Measurements from ENCODE around the gene KCNA2. TPM values are rescaled to one million over a fixed set of nuclear protein-coding genes. Genes with fewer than 3 reads are reported as not detected.

The KCNA2 gene
- total and polyA plus RNA-seq, 2 of the 4 experiments (the other 2 are of a cell fraction) = not detected

DNA sequence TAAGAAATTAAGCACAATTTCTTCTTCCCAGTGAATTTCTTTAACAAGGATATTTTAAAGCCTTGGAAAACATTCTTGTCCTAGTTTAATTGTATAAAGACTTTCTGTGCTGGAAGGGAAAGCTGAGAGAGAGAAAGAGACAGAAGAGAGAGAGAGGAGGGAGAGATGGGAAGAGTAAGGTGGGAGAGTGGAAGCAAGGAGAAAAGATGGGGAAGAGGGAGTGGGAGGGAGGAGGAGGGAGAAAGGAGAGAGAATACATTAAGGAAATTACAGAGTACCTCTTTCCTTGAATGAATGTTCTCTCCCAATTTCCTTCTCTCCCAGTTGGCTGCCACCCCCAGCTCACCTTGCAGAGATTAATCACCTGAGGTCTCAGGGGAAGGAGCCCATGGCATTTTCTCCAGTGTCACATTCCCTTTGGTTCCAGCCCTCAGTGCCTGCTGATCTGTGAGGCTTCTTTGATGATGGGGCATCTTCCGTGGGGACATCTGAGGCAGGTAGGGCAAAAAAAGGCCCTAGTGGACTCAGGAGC lies 54.8 kb downstream of the KCNA2 start:
- ChIA-PET POLR2A (ENCODE audit: unreplicated experiment) (no interaction called here), CTCF (no interaction called here)
- DNase-seq = no peak
- no peak overlapping the region for H2BK120ac ChIP-seq (ENCODE audit: low read depth, low read length)
- no peak overlapping the region for H3K14ac ChIP-seq (replicated peaks; ENCODE audit: low read depth, low read length)
- H4K5ac ChIP-seq (ENCODE audit: low read depth, low read length) = no peak overlapping the region
- no TSS peak for BruUV-seq (replicated peaks)
- no peaks in the 10 kb centered on the region for H3K4me1 ChIP-seq (ENCODE audit: control insufficient read depth, insufficient read depth, low read length)
- no peaks in the 10 kb centered on the region for H4K20me1 ChIP-seq (ENCODE audit: insufficient read depth, low read length)
- in situ Hi-C loops (cut with MboI; ENCODE audit: low sequenced_read_pairs) (no loop called here), intact Hi-C loops (cut with micrococcal nuclease) (no loop called here), dilution Hi-C loops (cut with HindIII; ENCODE audit: low sequenced_read_pairs, unreplicated experiment) (no loop called here)
- H2BK5ac ChIP-seq (ENCODE audit: low read depth, low read length, poor library complexity, severe bottlenecking) = no peak overlapping the region
- no peak overlapping the region for H2AK9ac ChIP-seq (replicated peaks; ENCODE audit: low read depth, low read length, poor library complexity)
- no peak overlapping the region for H3K4me3 ChIP-seq (ENCODE audit: insufficient read depth, low read depth, low read length)
- H4K91ac ChIP-seq (ENCODE audit: insufficient read depth, low read depth, low read length) = no peak overlapping the region
- no peak overlapping the region for H3K27ac ChIP-seq (ENCODE audit: insufficient read depth, low read length)
- H3K4ac ChIP-seq (ENCODE audit: low read depth, low read length) = no peak overlapping the region
- no peak for ATAC-seq (ENCODE audit: low read depth)
- no peak overlapping the region for H3K23ac ChIP-seq (ENCODE audit: low read depth, low read length)
- H3K36me3 ChIP-seq (ENCODE audit: control insufficient read depth, insufficient read depth, low read length) = no peaks in the 10 kb centered on the region
- H3K9ac ChIP-seq (ENCODE audit: low read depth, low read length) = no peak overlapping the region
- no peak overlapping the region for H2AK5ac ChIP-seq (ENCODE audit: low read depth, low read length)
- H3K56ac ChIP-seq (ENCODE audit: extremely low read depth, insufficient read depth, low read length) = no peak overlapping the region
- TF ChIP-seq RCOR1 (IDR thresholded peaks at IDR 0.05; ENCODE audit: insufficient replicate concordance, low read length) (no peak), RAD21 (IDR thresholded peaks at IDR 0.05; ENCODE audit: low read length) (no peak), MAZ (IDR thresholded peaks at IDR 0.05; ENCODE audit: borderline replicate concordance, low read depth, low read length) (no peak), MAFK (IDR thresholded peaks at IDR 0.05; ENCODE audit: low read depth, low read length) (no peak), CEBPB (IDR thresholded peaks at IDR 0.05; ENCODE audit: low read depth, low read length) (no peak), BHLHE40 (IDR thresholded peaks at IDR 0.05; ENCODE audit: low read depth, low read length) (no peak), POLR2A (IDR thresholded peaks at IDR 0.05; ENCODE audit: low read depth, low read length) (no peak), NFE2L2 (IDR thresholded peaks at IDR 0.05; ENCODE audit: low read depth, low read length) (no peak), FOS (IDR thresholded peaks at IDR 0.05; ENCODE audit: low read depth, low read length) (no peak), CHD1 (IDR thresholded peaks at IDR 0.05; ENCODE audit: low read depth, low read length) (no peak), MXI1 (IDR thresholded peaks at IDR 0.05; ENCODE audit: borderline replicate concordance, low read depth, low read length) (no peak)
- TF ChIP-seq, protein P1, sequence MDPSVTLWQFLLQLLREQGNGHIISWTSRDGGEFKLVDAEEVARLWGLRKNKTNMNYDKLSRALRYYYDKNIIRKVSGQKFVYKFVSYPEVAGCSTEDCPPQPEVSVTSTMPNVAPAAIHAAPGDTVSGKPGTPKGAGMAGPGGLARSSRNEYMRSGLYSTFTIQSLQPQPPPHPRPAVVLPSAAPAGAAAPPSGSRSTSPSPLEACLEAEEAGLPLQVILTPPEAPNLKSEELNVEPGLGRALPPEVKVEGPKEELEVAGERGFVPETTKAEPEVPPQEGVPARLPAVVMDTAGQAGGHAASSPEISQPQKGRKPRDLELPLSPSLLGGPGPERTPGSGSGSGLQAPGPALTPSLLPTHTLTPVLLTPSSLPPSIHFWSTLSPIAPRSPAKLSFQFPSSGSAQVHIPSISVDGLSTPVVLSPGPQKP (IDR thresholded peaks at IDR 0.05; ENCODE audit: borderline replicate concordance, low read depth, low read length) = no peak
- TF ChIP-seq, protein P2, sequence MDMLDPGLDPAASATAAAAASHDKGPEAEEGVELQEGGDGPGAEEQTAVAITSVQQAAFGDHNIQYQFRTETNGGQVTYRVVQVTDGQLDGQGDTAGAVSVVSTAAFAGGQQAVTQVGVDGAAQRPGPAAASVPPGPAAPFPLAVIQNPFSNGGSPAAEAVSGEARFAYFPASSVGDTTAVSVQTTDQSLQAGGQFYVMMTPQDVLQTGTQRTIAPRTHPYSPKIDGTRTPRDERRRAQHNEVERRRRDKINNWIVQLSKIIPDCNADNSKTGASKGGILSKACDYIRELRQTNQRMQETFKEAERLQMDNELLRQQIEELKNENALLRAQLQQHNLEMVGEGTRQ (IDR thresholded peaks at IDR 0.05; ENCODE audit: low read depth, low read length) = no peak
- no peak overlapping the region for H4K8ac ChIP-seq (ENCODE audit: low read depth in 2 of 2, low read length in 2 of 2)
- no peak overlapping the region for H2BK20ac ChIP-seq (ENCODE audit: low read depth, low read length)
- H3K27me3 ChIP-seq (ENCODE audit: control insufficient read depth, insufficient read depth, low read length) = peaks cover 38% of the 10 kb centered on the region
- H3K9me1 ChIP-seq (ENCODE audit: insufficient read depth, low read length) = no peaks in the 10 kb centered on the region
- H2BK15ac ChIP-seq (ENCODE audit: low read depth, low read length) = no peak overlapping the region
- no peaks in the 10 kb centered on the region for H3K9me3 ChIP-seq (ENCODE audit: control insufficient read depth, insufficient read depth, low read length)
- no peak overlapping the region for H3K18ac ChIP-seq (ENCODE audit: low read depth, low read length)
- no CpG with 5 or more reads among the region's 1 CpG for WGBS, 2 experiments (ENCODE audit: extremely low coverage in 2 of 2, insufficient read length in 1 of 2)
- H2AFZ ChIP-seq (replicated peaks; ENCODE audit: low read length, poor library complexity) = no peak overlapping the region
- H3K4me2 ChIP-seq (ENCODE audit: low read depth, low read length) = no peak overlapping the region
- no peaks in the 10 kb centered on the region for H3K79me1 ChIP-seq (ENCODE audit: low read depth in 1 of 2, low read length in 2 of 2)

All from IMR-90 (cell line).